GM23248 (cell line): ENCODE data around the gene IRF3.

Experiments used
- EZH2 ChIP-seq: fragments of 200-600 bp; sonication (generic); IDR thresholded peaks from 2 replicates; pipeline ENCODE4 v1.6.1; 2018; ENCODE audit warnings: antibody characterized with exemption, mild to moderate bottlenecking; ENCODE audit not compliant: insufficient read depth, poor library complexity, severe bottlenecking
- EZH2phosphoT487 ChIP-seq: fragments of 200-600 bp; sonication (generic); IDR thresholded peaks from 2 replicates; pipeline ENCODE4 v1.6.1; 2018; ENCODE audit warnings: antibody characterized with exemption, moderate library complexity, mild to moderate bottlenecking, low read depth; ENCODE audit not compliant: insufficient read depth

DNA sequence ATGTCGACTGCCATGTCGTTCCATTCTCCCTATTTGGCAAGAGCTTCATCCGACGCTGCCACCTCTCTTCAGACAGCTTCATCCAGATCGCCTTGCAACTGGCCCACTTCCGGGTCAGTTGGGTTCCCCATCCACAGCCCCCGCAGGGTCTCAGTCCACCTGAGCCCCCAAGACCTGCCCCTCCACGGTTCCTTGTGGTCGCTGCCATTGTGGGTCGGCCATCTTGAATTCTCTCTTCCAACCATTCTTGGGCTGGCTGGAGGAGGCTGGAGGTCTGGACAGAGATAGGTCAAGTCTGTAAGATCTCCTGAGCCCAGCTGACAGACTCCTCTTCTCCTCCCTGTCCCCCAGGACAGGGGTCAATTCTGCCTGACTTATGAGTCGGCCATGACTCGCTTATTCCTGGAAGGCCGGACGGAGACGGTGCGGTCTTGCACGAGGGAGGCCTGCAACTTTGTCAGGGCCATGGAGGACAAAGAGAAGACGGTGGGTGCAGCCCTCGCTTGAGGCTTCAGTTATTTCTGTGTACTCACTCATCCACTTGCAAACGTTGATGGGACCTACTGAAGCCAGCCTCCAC lies 44.8 kb upstream of the IRF3 start:
- TF ChIP-seq EZH2 (no peak), EZH2phosphoT487 (no peak)
